HEK293T (cell line): Measurements from ENCODE around the gene CASP8AP2.
"Not testable (repeated sequence)": the region's sequence is repeated elsewhere in the genome, so short reads cannot be mapped to it uniquely, and the experiment has no call there.

Source experiments
- BHLHE40 ChIP-seq: fragments of 450-650 bp; IDR thresholded peaks from 2 replicates; pipeline ENCODE4 v1.6.1; 2016; ENCODE audit warnings: mild to moderate bottlenecking, moderate library complexity, borderline replicate concordance
- FOXM1 ChIP-seq: fragments of 450-650 bp; IDR thresholded peaks from 2 replicates; pipeline ENCODE4 v1.6.1; 2017; ENCODE audit warnings: mild to moderate bottlenecking, borderline replicate concordance

- TF ChIP-seq FOXM1, BHLHE40: not testable (repeated sequence)
Observed at GRCh38 chr6:89890845-89891528, 61.3 kb downstream of the CASP8AP2 start.
